GM21576 (cell line): Measurements from ENCODE around the gene FUBP3.
A peak's percentile ranks its signal among the peaks of the same experiment; 100 is the strongest.
"Not testable (repeated sequence)": the region's sequence is repeated elsewhere in the genome, so short reads cannot be mapped to it uniquely, and the experiment has no call there.

Source experiments
- ATAC-seq: cut with Tn5 transposase; IDR thresholded peaks from one replicate; pipeline ENCODE4 v1.9.1; 2021; ENCODE audit warnings: mild to moderate bottlenecking, moderate library complexity; ENCODE audit not compliant: unreplicated experiment

Gene FUBP3

GRCh38 chr9:130556396-130557076, 22.8 kb upstream of the FUBP3 start:
- no peak for ATAC-seq

- ATAC-seq, result no peak
Measured at GRCh38 chr9:130557077-130557468, 22.3 kb upstream of the FUBP3 start.

- ATAC-seq, result no peak
Measured at GRCh38 chr9:130561056-130561455, 18.3 kb upstream of the FUBP3 start.

GRCh38 chr9:130562525-130562924, 16.9 kb upstream of the FUBP3 start:
- ATAC-seq, result not testable (repeated sequence)

- no peak for ATAC-seq
Measured at GRCh38 chr9:130563797-130564196, 15.6 kb upstream of the FUBP3 start.

GRCh38 chr9:130565792-130566191, 13.6 kb upstream of the FUBP3 start:
- no peak for ATAC-seq

GRCh38 chr9:130570208-130570607, 9.2 kb upstream of the FUBP3 start:
- ATAC-seq, result no peak

- no peak for ATAC-seq
Measured at GRCh38 chr9:130575514-130575913, 3.9 kb upstream of the FUBP3 start.

- ATAC-seq, result no peak
Measured at GRCh38 chr9:130576176-130576575, 3.2 kb upstream of the FUBP3 start.

- peak; percentile 18 for ATAC-seq
Measured at GRCh38 chr9:130579738-130580463, 524 bp downstream of the FUBP3 start.

GRCh38 chr9:130581766-130582165, 2.4 kb downstream of the FUBP3 start:
- ATAC-seq, result no peak

- ATAC-seq, result no peak
Measured at GRCh38 chr9:130583271-130583670, 3.9 kb downstream of the FUBP3 start.

GRCh38 chr9:130587921-130588320, 8.5 kb downstream of the FUBP3 start:
- ATAC-seq, result no peak

- no peak for ATAC-seq
Measured at GRCh38 chr9:130588416-130588815, 9.0 kb downstream of the FUBP3 start.

GRCh38 chr9:130589754-130590153, 10.4 kb downstream of the FUBP3 start:
- ATAC-seq, result no peak

- ATAC-seq, result no peak
Measured at GRCh38 chr9:130590305-130590704, 10.9 kb downstream of the FUBP3 start.

GRCh38 chr9:130593020-130593419, 13.6 kb downstream of the FUBP3 start:
- ATAC-seq, result no peak

- no peak for ATAC-seq
Measured at GRCh38 chr9:130597228-130597627, 17.9 kb downstream of the FUBP3 start.

GRCh38 chr9:130598188-130598587, 18.8 kb downstream of the FUBP3 start:
- no peak for ATAC-seq

- no peak for ATAC-seq
Measured at GRCh38 chr9:130599625-130600024, 20.2 kb downstream of the FUBP3 start.

GRCh38 chr9:130601100-130601499, 21.7 kb downstream of the FUBP3 start:
- no peak for ATAC-seq

- ATAC-seq, result no peak
Measured at GRCh38 chr9:130604295-130604694, 24.9 kb downstream of the FUBP3 start.
